ENCODE measurements around the gene GP1BB. TPM values are rescaled to one million over a fixed set of nuclear protein-coding genes. Genes with fewer than 3 reads are reported as not detected.
"Not testable (repeated sequence)": the region's sequence is repeated elsewhere in the genome, so short reads cannot be mapped to it uniquely, and the experiment has no call there.

The GP1BB gene
- total RNA-seq: 28.6 and 34.1 TPM in 2 replicates
- long read RNA-seq: 0 reads

DNA sequence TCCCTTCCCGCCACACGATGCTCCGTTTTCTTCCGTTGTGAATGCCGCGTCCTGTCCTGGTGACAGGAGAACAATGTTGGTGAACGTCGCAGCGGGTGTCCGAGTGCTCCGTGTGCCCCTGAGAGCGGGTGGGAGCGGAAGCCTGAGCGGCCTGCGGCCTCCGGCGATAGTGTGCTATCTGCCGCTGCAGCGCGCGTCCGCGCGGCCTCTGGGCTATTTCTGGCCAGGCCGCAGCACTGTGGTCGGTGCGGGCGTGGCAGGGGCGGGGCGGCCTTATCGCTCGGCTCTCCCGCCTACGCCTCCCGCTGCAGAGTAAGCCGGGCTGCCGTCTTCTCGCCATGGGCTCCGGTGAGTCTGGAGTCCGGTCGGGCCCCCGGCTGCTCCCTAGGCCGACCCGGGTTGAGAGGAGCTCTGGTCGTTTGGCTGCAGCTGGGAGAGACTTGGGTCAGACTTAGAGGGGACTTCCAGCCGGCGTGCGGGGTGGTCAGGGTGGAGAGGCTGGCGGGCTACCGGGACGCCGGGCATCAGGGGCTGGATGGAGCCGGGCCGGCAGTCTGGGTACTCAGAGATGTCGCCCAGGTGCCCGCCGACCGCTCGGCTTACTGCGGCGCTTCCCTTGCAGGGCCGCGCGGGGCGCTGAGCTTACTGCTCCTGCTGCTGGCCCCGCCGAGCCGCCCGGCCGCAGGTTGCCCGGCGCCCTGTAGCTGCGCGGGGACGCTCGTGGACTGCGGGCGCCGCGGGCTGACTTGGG is at the start of gene GP1BB:
TSS of gene GP1BB (plus strand) at position 308 of the 751 bp plus-strand sequence. CDS start at position 339, 31 bp downstream.
- DNase-seq (ENCODE audit: extremely low spot score, unreplicated experiment): no peak
- no peak within 1 kb of the TSS for H3K4me3 Mint-ChIP-seq (ENCODE audit: unreplicated experiment)
- H3K9me3 Mint-ChIP-seq (ENCODE audit: unreplicated experiment): no peaks in the 10 kb centered on the region
- peaks cover 24% of the 10 kb centered on the region for H3K36me3 Mint-ChIP-seq (ENCODE audit: unreplicated experiment)
- H3K27me3 Mint-ChIP-seq (ENCODE audit: unreplicated experiment): no peaks in the 10 kb centered on the region
- H3K27ac Mint-ChIP-seq (ENCODE audit: unreplicated experiment): no peak within 1 kb of the TSS
- H3K4me1 Mint-ChIP-seq (ENCODE audit: unreplicated experiment): peaks cover 9% of the 10 kb centered on the region
- TF ChIP-seq, protein P1, sequence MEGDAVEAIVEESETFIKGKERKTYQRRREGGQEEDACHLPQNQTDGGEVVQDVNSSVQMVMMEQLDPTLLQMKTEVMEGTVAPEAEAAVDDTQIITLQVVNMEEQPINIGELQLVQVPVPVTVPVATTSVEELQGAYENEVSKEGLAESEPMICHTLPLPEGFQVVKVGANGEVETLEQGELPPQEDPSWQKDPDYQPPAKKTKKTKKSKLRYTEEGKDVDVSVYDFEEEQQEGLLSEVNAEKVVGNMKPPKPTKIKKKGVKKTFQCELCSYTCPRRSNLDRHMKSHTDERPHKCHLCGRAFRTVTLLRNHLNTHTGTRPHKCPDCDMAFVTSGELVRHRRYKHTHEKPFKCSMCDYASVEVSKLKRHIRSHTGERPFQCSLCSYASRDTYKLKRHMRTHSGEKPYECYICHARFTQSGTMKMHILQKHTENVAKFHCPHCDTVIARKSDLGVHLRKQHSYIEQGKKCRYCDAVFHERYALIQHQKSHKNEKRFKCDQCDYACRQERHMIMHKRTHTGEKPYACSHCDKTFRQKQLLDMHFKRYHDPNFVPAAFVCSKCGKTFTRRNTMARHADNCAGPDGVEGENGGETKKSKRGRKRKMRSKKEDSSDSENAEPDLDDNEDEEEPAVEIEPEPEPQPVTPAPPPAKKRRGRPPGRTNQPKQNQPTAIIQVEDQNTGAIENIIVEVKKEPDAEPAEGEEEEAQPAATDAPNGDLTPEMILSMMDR (IDR thresholded peaks at IDR 0.05): no peak

DNA sequence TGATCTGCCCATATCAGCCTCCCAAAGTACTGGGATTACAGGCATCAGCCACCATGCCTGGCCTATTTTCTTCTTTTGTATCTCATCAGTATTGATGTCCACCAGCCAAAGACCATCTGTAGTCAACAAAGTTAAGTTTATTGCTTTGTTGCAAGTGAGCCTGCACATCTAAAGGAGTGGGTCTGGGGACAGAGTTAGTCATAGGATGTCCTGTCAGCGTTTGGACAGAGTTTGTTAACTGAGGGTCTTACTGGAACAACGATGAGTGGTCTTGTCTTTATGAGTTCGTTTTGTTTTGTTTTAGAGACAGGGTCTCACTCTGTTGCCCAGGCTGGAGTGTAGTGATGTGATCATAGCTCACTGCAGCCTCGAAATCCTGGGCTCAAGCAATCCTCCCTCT is 49.7 kb upstream of the GP1BB start:
- Mint-ChIP-seq H3K27ac (ENCODE audit: unreplicated experiment) (no peak overlapping the region), H3K36me3 (ENCODE audit: unreplicated experiment) (no peaks in the 10 kb centered on the region), H3K4me1 (ENCODE audit: unreplicated experiment) (peaks cover 32% of the 10 kb centered on the region), H3K9me3 (ENCODE audit: unreplicated experiment) (no peaks in the 10 kb centered on the region), H3K27me3 (ENCODE audit: unreplicated experiment) (no peaks in the 10 kb centered on the region), H3K4me3 (ENCODE audit: unreplicated experiment) (no peak overlapping the region)
- DNase-seq (ENCODE audit: extremely low spot score, unreplicated experiment): no peak
- TF ChIP-seq, protein P1 (IDR thresholded peaks at IDR 0.05): no peak

DNA sequence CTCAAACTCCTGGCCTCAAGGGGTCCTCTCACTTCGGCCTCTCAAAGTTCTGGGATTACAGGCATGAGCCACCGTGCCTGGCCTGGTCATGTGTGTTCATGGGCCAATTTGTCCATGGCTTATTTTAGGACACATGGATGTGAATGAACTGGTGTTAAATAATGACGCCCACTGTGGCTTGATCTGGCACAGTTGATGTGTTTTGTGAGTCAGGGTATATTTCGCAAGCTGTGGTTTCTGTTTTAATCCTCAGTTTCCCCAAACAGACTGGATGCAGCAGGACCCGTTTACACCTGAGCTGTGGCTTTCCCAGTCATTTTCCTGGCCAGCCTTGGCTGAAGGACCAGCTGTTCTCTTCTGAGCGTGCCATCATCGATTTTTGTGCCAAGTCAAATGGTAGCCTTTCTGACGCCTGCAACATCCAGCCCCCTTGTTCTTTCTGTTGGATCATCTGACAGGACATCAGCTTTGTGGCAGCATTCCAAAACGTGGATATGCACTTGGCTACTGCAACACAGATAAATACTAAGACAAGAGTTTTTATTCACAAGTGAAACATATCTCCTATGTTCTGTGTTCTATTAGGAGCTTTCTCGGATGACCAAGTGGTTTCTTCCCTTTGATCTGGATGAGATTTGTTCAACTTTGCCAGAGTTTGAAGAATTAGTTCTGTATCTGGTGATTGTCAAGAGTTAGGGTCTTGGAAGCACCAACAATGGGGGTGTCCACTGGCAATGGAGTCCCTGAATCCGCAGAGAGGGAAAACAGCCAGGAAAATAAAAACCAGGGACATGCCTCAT is 49.0 kb upstream of the GP1BB start:
- H3K27me3 Mint-ChIP-seq (ENCODE audit: unreplicated experiment): no peaks in the 10 kb centered on the region
- no peaks in the 10 kb centered on the region for H3K9me3 Mint-ChIP-seq (ENCODE audit: unreplicated experiment)
- DNase-seq (ENCODE audit: extremely low spot score, unreplicated experiment): peak; percentile 40
- no peaks in the 10 kb centered on the region for H3K36me3 Mint-ChIP-seq (ENCODE audit: unreplicated experiment)
- TF ChIP-seq, protein P1 (IDR thresholded peaks at IDR 0.05): no peak
- no peak overlapping the region for H3K4me3 Mint-ChIP-seq (ENCODE audit: unreplicated experiment)
- peaks cover 33% of the 10 kb centered on the region for H3K4me1 Mint-ChIP-seq (ENCODE audit: unreplicated experiment)
- H3K27ac Mint-ChIP-seq (ENCODE audit: unreplicated experiment): no peak overlapping the region

DNA sequence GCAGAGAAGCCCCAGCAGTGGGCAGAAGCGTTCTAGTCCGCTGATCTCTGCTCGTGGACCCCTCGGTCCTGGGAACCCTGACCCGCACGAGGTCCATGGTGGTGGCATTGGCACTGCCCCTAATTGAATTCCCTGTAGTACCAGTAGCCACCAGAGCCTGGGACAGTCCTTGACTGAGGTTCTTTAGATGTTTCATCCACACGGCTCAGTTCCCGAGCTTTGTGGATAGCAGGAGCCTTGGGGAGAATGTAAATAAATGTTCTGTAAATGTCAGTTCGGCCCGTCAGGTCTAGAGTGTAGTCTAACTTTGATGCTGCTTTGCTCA is 48.4 kb upstream of the GP1BB start:
- peak; percentile 53 for DNase-seq (ENCODE audit: extremely low spot score, unreplicated experiment)
- no peaks in the 10 kb centered on the region for H3K9me3 Mint-ChIP-seq (ENCODE audit: unreplicated experiment)
- no peaks in the 10 kb centered on the region for H3K27me3 Mint-ChIP-seq (ENCODE audit: unreplicated experiment)
- no peak overlapping the region for H3K4me3 Mint-ChIP-seq (ENCODE audit: unreplicated experiment)
- H3K27ac Mint-ChIP-seq (ENCODE audit: unreplicated experiment): no peak overlapping the region
- TF ChIP-seq, protein P1 (IDR thresholded peaks at IDR 0.05): no peak
- H3K4me1 Mint-ChIP-seq (ENCODE audit: unreplicated experiment): peaks cover 28% of the 10 kb centered on the region
- no peaks in the 10 kb centered on the region for H3K36me3 Mint-ChIP-seq (ENCODE audit: unreplicated experiment)

DNA sequence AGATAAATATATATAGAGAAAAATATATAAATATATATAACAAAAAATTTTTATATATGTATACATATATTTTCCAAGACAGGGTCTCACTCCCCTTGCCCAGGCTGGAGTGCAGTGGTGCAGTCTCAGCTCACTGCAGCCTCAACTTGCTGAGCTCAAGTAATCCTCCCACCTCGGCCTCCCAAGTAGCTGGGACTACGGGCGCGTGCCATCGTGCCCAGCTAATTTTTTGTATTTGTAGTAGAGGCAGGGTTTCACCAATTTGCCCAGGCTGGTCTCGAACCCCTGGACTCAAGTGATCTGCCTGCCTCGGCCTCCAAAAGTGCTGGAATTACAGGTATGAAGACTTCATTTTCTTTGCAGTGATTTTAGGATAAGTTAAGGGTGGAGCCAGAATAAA is 47.9 kb upstream of the GP1BB start:
- H3K36me3 Mint-ChIP-seq (ENCODE audit: unreplicated experiment): no peaks in the 10 kb centered on the region
- no peak overlapping the region for H3K4me3 Mint-ChIP-seq (ENCODE audit: unreplicated experiment)
- no peak overlapping the region for H3K27ac Mint-ChIP-seq (ENCODE audit: unreplicated experiment)
- TF ChIP-seq, protein P1 (IDR thresholded peaks at IDR 0.05): no peak
- H3K4me1 Mint-ChIP-seq (ENCODE audit: unreplicated experiment): peaks cover 24% of the 10 kb centered on the region
- H3K9me3 Mint-ChIP-seq (ENCODE audit: unreplicated experiment): no peaks in the 10 kb centered on the region
- H3K27me3 Mint-ChIP-seq (ENCODE audit: unreplicated experiment): no peaks in the 10 kb centered on the region
- DNase-seq (ENCODE audit: extremely low spot score, unreplicated experiment): peak; percentile 42

DNA sequence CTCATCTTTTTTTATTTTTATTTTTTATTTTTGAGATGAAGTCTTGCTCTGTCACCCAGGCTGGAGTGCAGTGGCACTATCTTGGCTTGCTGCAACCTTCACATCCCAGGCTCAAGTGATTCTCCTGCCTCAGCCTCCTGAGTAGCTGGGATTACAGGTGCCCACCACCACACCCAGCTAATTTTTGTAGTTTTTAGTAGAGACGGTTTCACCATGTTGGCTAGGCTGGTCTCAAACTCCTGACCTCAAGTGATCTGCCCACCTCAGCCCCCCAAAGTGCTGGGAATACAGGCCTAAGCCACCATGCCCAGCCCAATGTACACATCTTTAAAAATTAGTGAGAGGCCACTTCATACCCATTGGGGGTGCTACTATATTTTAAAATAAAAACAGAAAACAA is 46.9 kb upstream of the GP1BB start:
- H3K9me3 Mint-ChIP-seq (ENCODE audit: unreplicated experiment); H3K36me3 Mint-ChIP-seq (ENCODE audit: unreplicated experiment); H3K27me3 Mint-ChIP-seq (ENCODE audit: unreplicated experiment); H3K27ac Mint-ChIP-seq (ENCODE audit: unreplicated experiment); DNase-seq (ENCODE audit: extremely low spot score, unreplicated experiment); H3K4me3 Mint-ChIP-seq (ENCODE audit: unreplicated experiment): not testable (repeated sequence)
- H3K4me1 Mint-ChIP-seq (ENCODE audit: unreplicated experiment): peaks cover 20% of the 10 kb centered on the region
